SJSA1 (cell line): ENCODE results near the gene CPSF4L. TPM values are rescaled to one million over a fixed set of nuclear protein-coding genes. Genes with fewer than 3 reads are reported as not detected.

Experiments used
- DNase-seq, 2 experiments: peaks; one replicate each; pipeline ENCODE4 v3.0.0-alpha.2; 2015 to 2020; ENCODE audit warnings: low spot score in 2 of 2, low read depth in 1 of 2
- H3K27ac ChIP-seq: fragments of 250-450 bp; sonication (Bioruptor Pico); 2 replicates; pipeline ENCODE4 v1.5.1; 2020; ENCODE audit warnings: mild to moderate bottlenecking, moderate library complexity
- H3K27me3 ChIP-seq: fragments of 250-450 bp; sonication (Bioruptor Pico); replicated peaks from 2 replicates; pipeline ENCODE4 v1.5.1; 2020; ENCODE audit warnings: mild to moderate bottlenecking, moderate library complexity
- H3K36me3 ChIP-seq: fragments of 250-450 bp; sonication (Bioruptor Pico); 2 replicates; pipeline ENCODE4 v1.5.1; 2020; ENCODE audit warnings: mild to moderate bottlenecking
- H3K4me1 ChIP-seq: fragments of 250-450 bp; sonication (Bioruptor Pico); replicated peaks from 2 replicates; pipeline ENCODE4 v1.6.1; 2021; ENCODE audit warnings: mild to moderate bottlenecking
- H3K4me3 ChIP-seq: fragments of 250-450 bp; sonication (Bioruptor Pico); 2 replicates; pipeline ENCODE4 v1.5.1; 2020; ENCODE audit warnings: mild to moderate bottlenecking
- H3K9me3 ChIP-seq: fragments of 250-450 bp; sonication (Bioruptor Pico); replicated peaks from 2 replicates; pipeline ENCODE4 v1.5.1; 2020; ENCODE audit warnings: mild to moderate bottlenecking
- total RNA-seq: library from RNA; depleted of rRNA; stranded (reverse); fragments of >200 nt; shearing (Covaris generic); gene quantifications from 2 replicates; pipeline ENCODE4 v1.2.3, GENCODE V29; 2014

Gene CPSF4L
- total RNA-seq, 1 experiment from 2014 or later: 0.21 TPM

- peaks cover 44% of the 10 kb centered on the region for H3K36me3 ChIP-seq
- peak overlapping the region; percentile 66 for H3K27ac ChIP-seq
- H3K27me3 ChIP-seq: no peaks in the 10 kb centered on the region
- DNase-seq: no peak
- no peak overlapping the region for H3K4me3 ChIP-seq
- peaks cover 67% of the 10 kb centered on the region for H3K4me1 ChIP-seq
- no peaks in the 10 kb centered on the region for H3K9me3 ChIP-seq
These were observed 34.3 kb downstream of the CPSF4L start for GRCh38 chr17:73227379-73227778.

GRCh38 chr17:73226556-73227172 lies 35.0 kb downstream of the CPSF4L start:
- Histone ChIP-seq H3K4me1 (peaks cover 67% of the 10 kb centered on the region), H3K27ac (peak overlapping the region; percentile 66), H3K36me3 (peaks cover 46% of the 10 kb centered on the region), H3K27me3 (no peaks in the 10 kb centered on the region), H3K9me3 (no peaks in the 10 kb centered on the region), H3K4me3 (no peak overlapping the region)
- peak in 1 of 2 experiments; percentile 85 for DNase-seq

- Histone ChIP-seq H3K27ac (peak overlapping the region; percentile 27), H3K4me3 (no peak overlapping the region), H3K36me3 (peaks cover 60% of the 10 kb centered on the region), H3K27me3 (no peaks in the 10 kb centered on the region), H3K9me3 (no peaks in the 10 kb centered on the region), H3K4me1 (peaks cover 56% of the 10 kb centered on the region)
- DNase-seq: no peak
These were observed 36.9 kb downstream of the CPSF4L start for GRCh38 chr17:73224663-73225305.

- Histone ChIP-seq H3K27ac (peak overlapping the region; percentile 27; the same call in 1 of the 2 replicates), H3K36me3 (peaks cover 61% of the 10 kb centered on the region), H3K27me3 (no peaks in the 10 kb centered on the region), H3K4me1 (peaks cover 53% of the 10 kb centered on the region), H3K4me3 (no peak overlapping the region), H3K9me3 (no peaks in the 10 kb centered on the region)
- DNase-seq: peak in 1 of 2 experiments; percentile 27
These were observed 37.4 kb downstream of the CPSF4L start for GRCh38 chr17:73224237-73224636.

- H3K4me1 ChIP-seq: peaks cover 48% of the 10 kb centered on the region
- no peak overlapping the region for H3K27ac ChIP-seq
- no peaks in the 10 kb centered on the region for H3K27me3 ChIP-seq
- no peak for DNase-seq
- no peaks in the 10 kb centered on the region for H3K9me3 ChIP-seq
- H3K4me3 ChIP-seq: no peak overlapping the region
- peaks cover 60% of the 10 kb centered on the region for H3K36me3 ChIP-seq
These were observed 38.0 kb downstream of the CPSF4L start for GRCh38 chr17:73223626-73224230.

GRCh38 chr17:73215447-73215846 lies 46.2 kb downstream of the CPSF4L start:
- Histone ChIP-seq H3K36me3 (peaks cover 83% of the 10 kb centered on the region), H3K27ac (no peak overlapping the region)

GRCh38 chr17:73214851-73215250 lies 46.8 kb downstream of the CPSF4L start:
- H3K4me1 ChIP-seq: peaks cover 7% of the 10 kb centered on the region
- no peak for DNase-seq
- no peak overlapping the region for H3K4me3 ChIP-seq
- peaks cover 81% of the 10 kb centered on the region for H3K36me3 ChIP-seq
- no peaks in the 10 kb centered on the region for H3K27me3 ChIP-seq
- H3K27ac ChIP-seq: no peak overlapping the region
- no peaks in the 10 kb centered on the region for H3K9me3 ChIP-seq

More at GRCh38 chr17:73215447-73215846, 46.2 kb downstream of the CPSF4L start:
- DNase-seq: peak in 1 of 2 experiments; percentile 29
- Histone ChIP-seq H3K4me1 (peaks cover 1% of the 10 kb centered on the region), H3K4me3 (no peak overlapping the region), H3K9me3 (no peaks in the 10 kb centered on the region), H3K27me3 (no peaks in the 10 kb centered on the region)

- Histone ChIP-seq H3K27ac (no peak overlapping the region), H3K4me3 (no peak overlapping the region), H3K36me3 (peaks cover 84% of the 10 kb centered on the region), H3K4me1 (peaks cover 8% of the 10 kb centered on the region), H3K9me3 (no peaks in the 10 kb centered on the region), H3K27me3 (no peaks in the 10 kb centered on the region)
- no peak for DNase-seq
These were observed 47.7 kb downstream of the CPSF4L start for GRCh38 chr17:73214008-73214407.

- H3K27ac ChIP-seq: no peak overlapping the region
- no peaks in the 10 kb centered on the region for H3K9me3 ChIP-seq
- H3K4me3 ChIP-seq: no peak overlapping the region
- no peaks in the 10 kb centered on the region for H3K27me3 ChIP-seq
- DNase-seq: peak in 1 of 2 experiments; percentile 35
- peaks cover 8% of the 10 kb centered on the region for H3K4me1 ChIP-seq
- H3K36me3 ChIP-seq: peaks cover 87% of the 10 kb centered on the region
These were observed 49.9 kb downstream of the CPSF4L start for GRCh38 chr17:73211745-73212144.

GRCh38 chr17:73210002-73210678 lies 51.5 kb downstream of the CPSF4L start:
- no peaks in the 10 kb centered on the region for H3K27me3 ChIP-seq
- H3K9me3 ChIP-seq: no peaks in the 10 kb centered on the region
- H3K27ac ChIP-seq: no peak overlapping the region
- peaks cover 8% of the 10 kb centered on the region for H3K4me1 ChIP-seq
- peaks cover 87% of the 10 kb centered on the region for H3K36me3 ChIP-seq
- H3K4me3 ChIP-seq: no peak overlapping the region
- peak in 1 of 2 experiments; percentile 45 for DNase-seq

GRCh38 chr17:73209436-73209835 lies 52.2 kb downstream of the CPSF4L start:
- H3K9me3 ChIP-seq: no peaks in the 10 kb centered on the region
- DNase-seq: no peak
- H3K4me3 ChIP-seq: no peak overlapping the region
- H3K4me1 ChIP-seq: peaks cover 8% of the 10 kb centered on the region
- H3K36me3 ChIP-seq: peaks cover 87% of the 10 kb centered on the region
- H3K27me3 ChIP-seq: no peaks in the 10 kb centered on the region
- no peak overlapping the region for H3K27ac ChIP-seq

GRCh38 chr17:73208139-73208827 lies 53.4 kb downstream of the CPSF4L start:
- no peaks in the 10 kb centered on the region for H3K27me3 ChIP-seq
- no peaks in the 10 kb centered on the region for H3K9me3 ChIP-seq
- H3K4me1 ChIP-seq: peaks cover 14% of the 10 kb centered on the region
- no peak overlapping the region for H3K27ac ChIP-seq
- peaks cover 87% of the 10 kb centered on the region for H3K36me3 ChIP-seq
- H3K4me3 ChIP-seq: no peak overlapping the region
- DNase-seq: no peak

- no peak for DNase-seq
- Histone ChIP-seq H3K36me3 (peaks cover 98% of the 10 kb centered on the region), H3K4me3 (no peak overlapping the region), H3K27me3 (no peaks in the 10 kb centered on the region), H3K4me1 (peaks cover 19% of the 10 kb centered on the region), H3K27ac (no peak overlapping the region), H3K9me3 (no peaks in the 10 kb centered on the region)
These were observed 56.2 kb downstream of the CPSF4L start for GRCh38 chr17:73205459-73205961.
